Measurements from ENCODE around the gene RAB34.

- TF ChIP-seq CTCF (IDR thresholded peaks at IDR 0.05) (no peak), POLR2A (IDR thresholded peaks at IDR 0.05) (no peak)
Observed at GRCh38 chr17:28689011-28689410, 28.7 kb downstream of the RAB34 start.
